Subcutaneous adipose tissue (tissue), 4 donors: Measurements from ENCODE around the gene DNMBP. TPM values are rescaled to one million over a fixed set of nuclear protein-coding genes. Genes with fewer than 3 reads are reported as not detected.

Experiments
- CTCF ChIP-seq: fragments of 450-650 bp; IDR thresholded peaks from one replicate; pipeline ENCODE4 v1.5.1; 2016; ENCODE audit warnings: low read depth, mild to moderate bottlenecking, control low read depth, antibody characterized with exemption, moderate library complexity
- total RNA-seq, 4 donors: library from RNA; depleted of rRNA; stranded (reverse); fragments of >200 nt; gene quantifications; one replicate each; pipeline ENCODE4 v1.1.0, GENCODE V29; 2016

DNMBP gene
- total RNA-seq, 4 donors from 2014 or later: 20.9 to 23.3 (median 21.5) TPM

- TF ChIP-seq CTCF: no peak
Observed at GRCh38 chr10:99973190-99973589, 36.6 kb downstream of the DNMBP start.

- no peak for TF ChIP-seq CTCF
Observed at GRCh38 chr10:99967961-99968360, 41.8 kb downstream of the DNMBP start.

- TF ChIP-seq CTCF: no peak
Observed at GRCh38 chr10:99966306-99966705, 43.4 kb downstream of the DNMBP start.

GRCh38 chr10:99965700-99966099, 44.0 kb downstream of the DNMBP start:
- TF ChIP-seq CTCF: no peak

GRCh38 chr10:99964791-99965190, 45.0 kb downstream of the DNMBP start:
- no peak for TF ChIP-seq CTCF

- no peak for TF ChIP-seq CTCF
Observed at GRCh38 chr10:99958806-99959205, 50.9 kb downstream of the DNMBP start.

GRCh38 chr10:99958302-99958701, 51.4 kb downstream of the DNMBP start:
- no peak for TF ChIP-seq CTCF
